Keratinocyte (primary cell): ENCODE data around the gene TUBA1A. TPM values are rescaled to one million over a fixed set of nuclear protein-coding genes. Genes with fewer than 3 reads are reported as not detected.

Experiments
- DNase-seq: peaks from one replicate; pipeline ENCODE4 v3.0.0-alpha.2; 2011; ENCODE audit warnings: low read depth, missing footprints, low spot score
- FAIRE-seq: peaks from 2 replicates; lab custom pipeline; 2011; peaks lifted over from hg19 to GRCh38; lab: Jason Lieb, UNC
- H2AFZ ChIP-seq: 2 replicates; pipeline ENCODE4 v1.6.0; 2012; ENCODE audit warnings: low read length, control low read depth, inconsistent platforms; ENCODE audit not compliant: control insufficient read depth
- H3K27ac ChIP-seq: 2 replicates; pipeline ENCODE4 v1.5.1; 2011; ENCODE audit warnings: low read length; ENCODE audit not compliant: control insufficient read depth, insufficient read depth
- H3K27me3 ChIP-seq: 3 replicates; pipeline ENCODE4 v1.6.0; 2011; ENCODE audit warnings: low read length; ENCODE audit not compliant: control insufficient read depth, insufficient read depth; ENCODE audit errors: extremely low read depth
- H3K36me3 ChIP-seq, 2 experiments: 2 replicates in 1 of 2; 3 replicates in 1 of 2; pipeline ENCODE4 v1.5.1; 2011; ENCODE audit warnings: low read length in 2 of 2, mild to moderate bottlenecking in 1 of 2; ENCODE audit not compliant: control insufficient read depth in 2 of 2, insufficient read depth in 2 of 2; ENCODE audit errors: extremely low read depth in 1 of 2
- H3K4me1 ChIP-seq: 3 replicates; pipeline ENCODE4 v1.5.1; 2011; ENCODE audit warnings: low read length; ENCODE audit not compliant: control insufficient read depth, insufficient read depth; ENCODE audit errors: extremely low read depth
- H3K4me2 ChIP-seq: 3 replicates; pipeline ENCODE4 v1.6.0; 2011; ENCODE audit warnings: low read depth, low read length; ENCODE audit not compliant: control insufficient read depth, insufficient read depth; ENCODE audit errors: extremely low read depth
- H3K4me3 ChIP-seq, 3 experiments: fragments of 200-600 bp in 1 of 3; sonication (generic) in 1 of 3; 2 replicates in 2 of 3; 3 replicates in 1 of 3; pipeline ENCODE4 v1.5.1; 2011 to 2016; ENCODE audit warnings: low read length in 3 of 3, mild to moderate bottlenecking in 3 of 3, control low read depth in 2 of 3, inconsistent platforms in 1 of 3, low read depth in 1 of 3, mixed read lengths in 1 of 3, mixed run types in 1 of 3, moderate library complexity in 1 of 3; ENCODE audit not compliant: control insufficient read depth in 2 of 3, insufficient read depth in 2 of 3; ENCODE audit errors: extremely low read depth in 1 of 3
- H3K79me2 ChIP-seq: 2 replicates; pipeline ENCODE4 v1.6.0; 2012; ENCODE audit warnings: low read length; ENCODE audit not compliant: control insufficient read depth, insufficient read depth
- H3K9ac ChIP-seq: 3 replicates; pipeline ENCODE4 v1.6.0; 2011; ENCODE audit warnings: low read length; ENCODE audit not compliant: control insufficient read depth, insufficient read depth; ENCODE audit errors: extremely low read depth
- H3K9me1 ChIP-seq: 3 replicates; pipeline ENCODE4 v1.6.0; 2011; ENCODE audit warnings: low read length; ENCODE audit not compliant: control insufficient read depth, insufficient read depth; ENCODE audit errors: extremely low read depth
- H3K9me3 ChIP-seq: 2 replicates; pipeline ENCODE4 v1.5.1; 2012; ENCODE audit warnings: low read depth, low read length; ENCODE audit not compliant: control insufficient read depth
- H4K20me1 ChIP-seq: 3 replicates; pipeline ENCODE4 v1.6.0; 2011; ENCODE audit warnings: low read length; ENCODE audit not compliant: control insufficient read depth, insufficient read depth; ENCODE audit errors: extremely low read depth
- CTCF ChIP-seq, 3 experiments: IDR thresholded peaks in 1 of 3; conservative IDR thresholded peaks in 1 of 3; optimal IDR thresholded peaks in 1 of 3; 2 replicates in 2 of 3; 3 replicates in 1 of 3; pipeline versions ENCODE3 to v1.5.1; 2011; ENCODE audit warnings: low read length in 3 of 3, mild to moderate bottlenecking in 3 of 3, moderate library complexity in 2 of 3, control low read depth in 1 of 3, inconsistent platforms in 1 of 3; ENCODE audit not compliant: insufficient read depth in 2 of 3; ENCODE audit errors: extremely low read depth in 1 of 3
- EZH2 ChIP-seq: IDR thresholded peaks from one replicate; pipeline ENCODE4 v1.6.1; 2012; ENCODE audit warnings: inconsistent platforms, mild to moderate bottlenecking, low read length, moderate library complexity
- dilution Hi-C: fragments of 300-500 bp; cut with MboI; formaldehyde crosslinking; loops from one replicate; pipeline ENCODE4 v1.7.0; 2020; ENCODE audit warnings: low sequenced_read_pairs; ENCODE audit not compliant: extremely low pct_ligation_motif_present
- polyA plus RNA-seq, 5 experiments: library from polyadenylated mRNA; depleted of rRNA in 3 of 5; stranded (reverse) in 3 of 5; stranded (forward) in 1 of 5; unstranded in 1 of 5; fragments of >200 nt; gene quantifications; 1 replicate in 1 of 5; 2 replicates in 3 of 5; 3 replicates in 1 of 5; pipeline versions ENCODE4 v1.2.1 to v1.2.3, GENCODE V29; 2011 to 2012; ENCODE audit warnings: missing spikeins in 2 of 5, low read depth in 1 of 5, low replicate concordance in 1 of 5

The TUBA1A gene
- polyA plus RNA-seq, 1 donor (not counting 4 experiments of a cell fraction or from before 2014, with no cell fraction given) = 288 TPM

- dilution Hi-C loops = no loop called here
Observed at GRCh38 chr12:49208146-49208545, 19.3 kb upstream of the TUBA1A start.

DNA sequence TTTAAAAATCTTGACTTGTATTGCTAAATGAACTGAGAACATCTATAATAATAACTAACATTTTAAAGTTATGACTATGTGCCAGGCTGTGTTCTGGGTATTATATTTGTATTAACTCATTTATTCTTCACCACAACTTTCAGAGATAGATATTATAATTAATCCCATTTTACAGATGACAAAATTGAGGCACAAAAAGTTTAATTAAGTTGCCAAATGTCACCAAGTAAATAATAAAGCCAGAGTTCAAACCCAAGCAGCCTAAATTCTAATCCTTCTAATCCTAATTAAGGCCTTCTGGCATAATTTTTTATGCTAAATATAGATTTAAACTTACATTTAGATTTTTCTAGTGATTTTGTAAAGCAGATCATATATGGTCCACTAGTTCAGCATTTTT is 17.5 kb upstream of the TUBA1A start:
- Histone ChIP-seq H3K4me2 (no peak overlapping the region), H3K36me3 (no peaks in the 10 kb centered on the region), H4K20me1 (no peaks in the 10 kb centered on the region), H3K79me2 (no peaks in the 10 kb centered on the region), H3K4me1 (peaks cover 8% of the 10 kb centered on the region), H3K9me3 (no peaks in the 10 kb centered on the region), H3K4me3 (no peak overlapping the region), H3K9ac (no peak overlapping the region), H3K27ac (no peak overlapping the region), H2AFZ (no peak overlapping the region), H3K27me3 (no peaks in the 10 kb centered on the region), H3K9me1 (no peaks in the 10 kb centered on the region)
- DNase-seq = no peak
- no peak for TF ChIP-seq EZH2
- no peak for TF ChIP-seq CTCF (optimal IDR thresholded peaks at IDR 0.05 in 1 of 3, IDR thresholded peaks at IDR 0.05 in 1 of 3, conservative IDR thresholded peaks at IDR 0.05 in 1 of 3; ENCODE audit: extremely low read depth in 1 of 3, insufficient read depth in 2 of 3, low read length in 3 of 3)
- dilution Hi-C loops = no loop called here
- FAIRE-seq = no peak

More at GRCh38 chr12:49208146-49208545, 19.3 kb upstream of the TUBA1A start:
- H3K79me2 ChIP-seq = no peaks in the 10 kb centered on the region
- H2AFZ ChIP-seq = no peak overlapping the region
- FAIRE-seq = no peak
- no peaks in the 10 kb centered on the region for H4K20me1 ChIP-seq
- H3K4me1 ChIP-seq = no peaks in the 10 kb centered on the region
- H3K4me2 ChIP-seq = no peak overlapping the region
- TF ChIP-seq EZH2 (no peak), CTCF (optimal IDR thresholded peaks at IDR 0.05 in 1 of 3, IDR thresholded peaks at IDR 0.05 in 1 of 3, conservative IDR thresholded peaks at IDR 0.05 in 1 of 3; ENCODE audit: extremely low read depth in 1 of 3, insufficient read depth in 2 of 3, low read length in 3 of 3) (no peak)
- no peak overlapping the region for H3K9ac ChIP-seq
- no peaks in the 10 kb centered on the region for H3K27me3 ChIP-seq
- H3K9me3 ChIP-seq = no peaks in the 10 kb centered on the region
- no peak overlapping the region for H3K27ac ChIP-seq
- H3K36me3 ChIP-seq = no peaks in the 10 kb centered on the region
- no peaks in the 10 kb centered on the region for H3K9me1 ChIP-seq
- no peak for DNase-seq
- H3K4me3 ChIP-seq = no peak overlapping the region
